ENCODE results near the gene ETDA. TPM values are rescaled to one million over a fixed set of nuclear protein-coding genes. Genes with fewer than 3 reads are reported as not detected.

Gene ETDA
- not detected in 5 replicates for total RNA-seq (2022; extraction: Qiagen RNA extraction)

DNA sequence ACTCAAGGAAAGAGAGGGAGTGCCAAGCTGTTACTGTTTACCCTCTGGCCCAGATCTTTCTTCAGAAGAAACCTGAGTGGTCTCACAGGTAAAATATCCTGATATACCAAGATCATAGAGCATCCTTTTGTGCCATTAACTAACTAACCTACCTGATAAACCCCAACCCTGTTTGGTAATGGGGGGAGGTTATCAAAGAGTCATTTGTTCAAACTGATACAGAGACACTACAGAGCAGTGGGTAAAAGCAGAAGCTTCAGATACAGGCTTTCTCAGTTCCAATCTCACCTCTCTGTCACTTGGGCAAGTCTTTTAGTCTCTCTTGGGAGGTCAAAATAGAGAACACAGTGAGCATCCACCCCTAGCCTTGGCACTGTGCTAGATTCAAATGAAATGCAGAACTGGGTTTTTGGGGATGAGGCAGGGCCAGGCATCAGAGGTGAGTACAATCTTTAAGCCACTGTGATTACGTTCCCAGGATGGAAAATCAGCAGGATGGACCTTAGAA is at the start of gene ETDA:
TSS of gene ETDA (plus strand) at position 51 of the 508 bp plus-strand sequence. CDS start 1,216 bp downstream, outside the sequence.

Other genes starting within 250 kb of the ETDA start
- 8.2 to 10.3 TPM (median 9.4 TPM) in 5 replicates for gene RTL8B, start 229.5 kb upstream of the ETDA start, total RNA-seq (2022; extraction: Qiagen RNA extraction)
- gene RTL8C, start 219.7 kb upstream of the ETDA start, total RNA-seq (2022; extraction: Qiagen RNA extraction): 144 to 214 TPM (median 206 TPM) in 5 replicates
- 152 to 188 TPM (median 179 TPM) in 5 replicates for gene RTL8A, start 199.9 kb upstream of the ETDA start, total RNA-seq (2022; extraction: Qiagen RNA extraction)
- 0.06 to 0.15 TPM (median 0.07 TPM) in 5 replicates for gene SMIM10L2B, start 153.3 kb upstream of the ETDA start, total RNA-seq (2022; extraction: Qiagen RNA extraction)
- not detected in 5 replicates for gene ETDB, start 131.5 kb upstream of the ETDA start, total RNA-seq (2022; extraction: Qiagen RNA extraction)
- gene CT55, start 80.7 kb upstream of the ETDA start, total RNA-seq (2022; extraction: Qiagen RNA extraction): not detected in 5 replicates
- gene ETDC, start 57.4 kb downstream of the ETDA start, total RNA-seq (2022; extraction: Qiagen RNA extraction): not detected in 5 replicates
- gene ZNF75D, start 92.0 kb downstream of the ETDA start, total RNA-seq (2022; extraction: Qiagen RNA extraction): 3.1 to 4.1 TPM (median 3.5 TPM) in 5 replicates
- gene ZNF449, start 92.7 kb downstream of the ETDA start, total RNA-seq (2022; extraction: Qiagen RNA extraction): 3.0 to 4.0 TPM (median 3.5 TPM) in 5 replicates
- gene SMIM10L2A, start 169.9 kb downstream of the ETDA start, total RNA-seq (2022; extraction: Qiagen RNA extraction): 0.10 to 0.26 TPM (median 0.18 TPM) in 5 replicates